8988T (cell line): Measurements from ENCODE around the gene PAX7.

Experiments
- DNase-seq: peaks from one replicate; pipeline ENCODE4 v3.0.0; 2011

PAX7 gene

GRCh38 chr1:18711003-18711402 is 80.4 kb downstream of the PAX7 start:
- no peak for DNase-seq

- no peak for DNase-seq
Observed at GRCh38 chr1:18711536-18712251, 81.0 kb downstream of the PAX7 start.

GRCh38 chr1:18712252-18712600 is 81.6 kb downstream of the PAX7 start:
- no peak for DNase-seq

GRCh38 chr1:18714404-18715175 is 83.9 kb downstream of the PAX7 start:
- no peak for DNase-seq

GRCh38 chr1:18716112-18716784 is 85.6 kb downstream of the PAX7 start:
- DNase-seq, result no peak

- DNase-seq, result no peak
Observed at GRCh38 chr1:18716785-18717678, 86.4 kb downstream of the PAX7 start.

- DNase-seq, result no peak
Observed at GRCh38 chr1:18719786-18720451, 89.3 kb downstream of the PAX7 start.

GRCh38 chr1:18721041-18721440 is 90.4 kb downstream of the PAX7 start:
- no peak for DNase-seq

- DNase-seq, result no peak
Observed at GRCh38 chr1:18721776-18722175, 91.1 kb downstream of the PAX7 start.

- no peak for DNase-seq
Observed at GRCh38 chr1:18722270-18722669, 91.6 kb downstream of the PAX7 start.

GRCh38 chr1:18723206-18723605 is 92.6 kb downstream of the PAX7 start:
- no peak for DNase-seq

- no peak for DNase-seq
Observed at GRCh38 chr1:18723701-18724411, 93.2 kb downstream of the PAX7 start.

GRCh38 chr1:18724801-18725200 is 94.2 kb downstream of the PAX7 start:
- no peak for DNase-seq

- DNase-seq, result no peak
Observed at GRCh38 chr1:18725231-18725895, 94.7 kb downstream of the PAX7 start.

GRCh38 chr1:18726368-18726767 is 95.7 kb downstream of the PAX7 start:
- no peak for DNase-seq

GRCh38 chr1:18727956-18728355 is 97.3 kb downstream of the PAX7 start:
- DNase-seq, result no peak

- no peak for DNase-seq
Observed at GRCh38 chr1:18730321-18730720, 99.7 kb downstream of the PAX7 start.

- DNase-seq, result no peak
Observed at GRCh38 chr1:18731148-18731547, 100.5 kb downstream of the PAX7 start.

- DNase-seq, result no peak
Observed at GRCh38 chr1:18731591-18732235, 101.1 kb downstream of the PAX7 start.

GRCh38 chr1:18732686-18733085 is 102.0 kb downstream of the PAX7 start:
- no peak for DNase-seq

GRCh38 chr1:18734001-18734400 is 103.4 kb downstream of the PAX7 start:
- no peak for DNase-seq
